Suprapubic skin (tissue), 4 donors: Measurements from ENCODE around the gene DNAJC21. TPM values are rescaled to one million over a fixed set of nuclear protein-coding genes. Genes with fewer than 3 reads are reported as not detected.
A peak's percentile ranks its signal among the peaks of the same experiment; 100 is the strongest.
"Not testable (repeated sequence)": the region's sequence is repeated elsewhere in the genome, so short reads cannot be mapped to it uniquely, and the experiment has no call there.

Experiments used
- DNase-seq, 2 donors: peaks; one replicate each; pipeline ENCODE4 v3.0.0-alpha.2; 2019; ENCODE audit warnings: low spot score in 2 of 2
- H3K27ac ChIP-seq: fragments of 200-600 bp; sonication (generic); one replicate; pipeline ENCODE4 v1.5.1; 2019
- H3K27me3 ChIP-seq: fragments of 200-600 bp; sonication (generic); one replicate; pipeline ENCODE4 v1.5.1; 2019
- H3K36me3 ChIP-seq: fragments of 200-600 bp; sonication (generic); one replicate; pipeline ENCODE4 v1.5.1; 2019
- H3K4me1 ChIP-seq: fragments of 200-600 bp; sonication (generic); one replicate; pipeline ENCODE4 v1.5.1; 2019
- H3K4me3 ChIP-seq: fragments of 200-600 bp; sonication (generic); one replicate; pipeline ENCODE4 v1.5.1; 2019; ENCODE audit warnings: mild to moderate bottlenecking
- H3K9me3 ChIP-seq: fragments of 200-600 bp; sonication (generic); one replicate; pipeline ENCODE4 v1.5.1; 2019
- EP300 ChIP-seq: sonication (generic); formaldehyde crosslinking; IDR thresholded peaks from one replicate; pipeline ENCODE4 v1.6.1; 2017; ENCODE audit warnings: antibody characterized with exemption
- POLR2A ChIP-seq, 2 donors: fragments of 450-650 bp; IDR thresholded peaks; one replicate each; pipeline ENCODE4 v1.6.1; 2017; ENCODE audit warnings: antibody characterized with exemption in 2 of 2, mild to moderate bottlenecking in 2 of 2, moderate library complexity in 2 of 2
- POLR2AphosphoS5 ChIP-seq, 3 donors: sonication (generic); formaldehyde crosslinking; IDR thresholded peaks; one replicate each; pipeline ENCODE4 v1.6.1; 2017; ENCODE audit warnings: antibody characterized with exemption in 3 of 3
- WGBS: methylation state at CpG from one replicate; pipeline ENCODE4 v1.1.5; 2018; 5-methylcytosine and 5-hydroxymethylcytosine counted together
- total RNA-seq, 4 donors: library from RNA; depleted of rRNA; stranded (reverse); fragments of >200 nt; gene quantifications; one replicate each; pipeline ENCODE4 v1.1.0, GENCODE V29; 2016
- TF ChIP-seq, protein P1 (sequence below), 2 donors: fragments of 200-600 bp in 1 of 2; fragments of 450-650 bp in 1 of 2; sonication (generic) in 1 of 2; IDR thresholded peaks; one replicate each; pipeline ENCODE4 v1.5.1; 2016 to 2019; ENCODE audit warnings: antibody characterized with exemption in 2 of 2, mild to moderate bottlenecking in 1 of 2, moderate library complexity in 1 of 2

The DNAJC21 gene
- total RNA-seq, 4 donors from 2014 or later, result 19.1 to 40.6 (median 25.8) TPM

DNA sequence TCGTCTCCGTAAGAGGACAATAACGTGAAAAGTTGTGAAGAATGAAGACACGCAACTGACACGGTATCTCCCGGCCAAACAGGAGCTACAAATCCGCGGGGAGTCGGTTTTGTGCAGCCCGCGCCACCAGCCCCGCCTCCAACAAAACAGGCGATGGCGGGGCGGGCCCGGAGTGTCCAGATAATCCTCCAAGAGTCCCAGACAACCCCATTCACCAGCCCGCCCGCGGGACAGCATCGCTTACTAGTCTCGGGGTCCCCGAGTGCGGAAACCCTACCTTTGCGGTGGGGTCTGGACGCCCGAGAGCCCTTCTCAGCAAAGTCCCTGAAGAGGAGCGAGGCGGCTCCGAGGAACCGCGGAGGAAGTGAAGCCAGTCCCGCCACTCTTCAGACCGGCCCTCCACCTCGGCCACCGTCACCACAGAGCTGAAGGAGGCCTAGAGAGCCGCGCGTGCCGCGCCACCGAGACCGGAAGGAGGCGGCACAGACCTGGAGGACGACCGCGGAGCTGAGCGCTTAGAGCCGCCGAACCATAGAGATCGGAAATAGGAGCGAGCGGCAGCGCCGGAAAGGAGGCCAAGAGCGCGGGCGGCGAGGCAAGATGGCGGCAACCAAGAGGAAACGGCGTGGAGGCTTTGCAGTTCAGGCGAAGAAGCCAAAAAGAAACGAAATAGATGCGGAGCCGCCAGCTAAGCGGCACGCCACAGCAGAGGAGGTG is 14.1 kb upstream of the DNAJC21 start, which contains the start of the genes BRIX1 and RAD1:
BRIX1 (plus strand) TSS at position 573 of the 717 bp plus-strand sequence; CDS start at position 601, 28 bp downstream.
RAD1 (minus strand) TSS at position 366 of the 717 bp plus-strand sequence. CDS start 612 bp downstream, outside the sequence.
- peak; percentile 97 to 98 for DNase-seq
- WGBS, result under 1% methylated on average over 39 of the region's 67 CpGs
- peak within 1 kb of the TSS; percentile 92 for H3K27ac ChIP-seq
- peak within 1 kb of the TSS; percentile 91 for H3K4me3 ChIP-seq
- H3K9me3 ChIP-seq, result no peaks in the 10 kb centered on the region
- peaks cover 32% of the 10 kb centered on the region for H3K4me1 ChIP-seq
- TF ChIP-seq POLR2AphosphoS5 (IDR thresholded peaks at IDR 0.05) (peak in 2 of 3 donors; percentile 58 to 99), POLR2A (IDR thresholded peaks at IDR 0.05) (peak in 1 of 2 donors; percentile 48), EP300 (no peak)
- TF ChIP-seq, protein P1, sequence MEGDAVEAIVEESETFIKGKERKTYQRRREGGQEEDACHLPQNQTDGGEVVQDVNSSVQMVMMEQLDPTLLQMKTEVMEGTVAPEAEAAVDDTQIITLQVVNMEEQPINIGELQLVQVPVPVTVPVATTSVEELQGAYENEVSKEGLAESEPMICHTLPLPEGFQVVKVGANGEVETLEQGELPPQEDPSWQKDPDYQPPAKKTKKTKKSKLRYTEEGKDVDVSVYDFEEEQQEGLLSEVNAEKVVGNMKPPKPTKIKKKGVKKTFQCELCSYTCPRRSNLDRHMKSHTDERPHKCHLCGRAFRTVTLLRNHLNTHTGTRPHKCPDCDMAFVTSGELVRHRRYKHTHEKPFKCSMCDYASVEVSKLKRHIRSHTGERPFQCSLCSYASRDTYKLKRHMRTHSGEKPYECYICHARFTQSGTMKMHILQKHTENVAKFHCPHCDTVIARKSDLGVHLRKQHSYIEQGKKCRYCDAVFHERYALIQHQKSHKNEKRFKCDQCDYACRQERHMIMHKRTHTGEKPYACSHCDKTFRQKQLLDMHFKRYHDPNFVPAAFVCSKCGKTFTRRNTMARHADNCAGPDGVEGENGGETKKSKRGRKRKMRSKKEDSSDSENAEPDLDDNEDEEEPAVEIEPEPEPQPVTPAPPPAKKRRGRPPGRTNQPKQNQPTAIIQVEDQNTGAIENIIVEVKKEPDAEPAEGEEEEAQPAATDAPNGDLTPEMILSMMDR (IDR thresholded peaks at IDR 0.05), result no peak
- peaks cover 29% of the 10 kb centered on the region for H3K36me3 ChIP-seq
- no peaks in the 10 kb centered on the region for H3K27me3 ChIP-seq

DNA sequence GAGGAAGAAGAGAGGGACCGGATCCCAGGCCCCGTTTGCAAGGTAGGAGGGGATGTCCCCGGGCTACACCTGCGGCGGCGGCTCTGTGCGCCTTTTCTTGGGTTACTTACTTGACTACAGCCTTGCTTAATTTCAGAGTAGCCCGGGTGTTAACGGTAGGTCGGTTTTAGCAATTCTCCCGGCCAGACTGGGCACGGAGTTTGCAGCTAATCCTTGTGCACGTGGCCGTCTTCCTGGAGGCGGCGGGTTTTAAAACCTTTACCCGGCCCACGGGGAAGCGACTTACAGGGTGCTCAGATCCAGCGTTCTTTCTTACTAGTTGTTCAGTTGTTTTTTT is 13.5 kb upstream of the DNAJC21 start:
- 0% methylated on average over 20 of the region's 20 CpGs for WGBS
- Histone ChIP-seq H3K36me3 (peaks cover 27% of the 10 kb centered on the region), H3K27ac (peak overlapping the region; percentile 92), H3K4me3 (peak overlapping the region; percentile 91), H3K27me3 (no peaks in the 10 kb centered on the region), H3K9me3 (no peaks in the 10 kb centered on the region), H3K4me1 (peaks cover 32% of the 10 kb centered on the region)
- TF ChIP-seq POLR2AphosphoS5 (IDR thresholded peaks at IDR 0.05), result no peak
- TF ChIP-seq, protein P1 (IDR thresholded peaks at IDR 0.05), result no peak
- TF ChIP-seq EP300, result no peak
- TF ChIP-seq POLR2A (IDR thresholded peaks at IDR 0.05), result no peak
- no peak for DNase-seq

DNA sequence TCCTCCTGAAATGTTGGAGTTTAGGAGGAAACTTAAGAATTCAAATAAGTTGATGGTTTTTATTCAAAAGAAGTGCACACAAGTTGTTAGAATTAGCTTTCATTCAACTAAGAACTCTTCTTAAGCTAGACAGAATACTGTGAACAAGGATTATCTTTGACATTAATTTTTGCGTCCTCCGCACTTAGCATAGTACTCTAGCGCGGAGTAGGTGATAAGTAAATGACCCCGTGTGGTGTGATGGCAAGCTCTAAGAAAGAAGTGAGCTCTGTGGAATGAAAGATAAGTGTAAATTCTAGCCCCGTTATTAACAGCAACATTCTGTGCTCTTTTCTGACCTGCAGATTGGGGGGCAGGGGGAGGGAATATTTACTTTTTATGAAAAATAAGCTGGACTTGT is 12.8 kb upstream of the DNAJC21 start:
- H3K9me3 ChIP-seq, result no peaks in the 10 kb centered on the region
- H3K4me1 ChIP-seq, result peaks cover 32% of the 10 kb centered on the region
- H3K4me3 ChIP-seq, result peak overlapping the region; percentile 91
- H3K27ac ChIP-seq, result no peak overlapping the region
- peaks cover 26% of the 10 kb centered on the region for H3K36me3 ChIP-seq
- no peak for DNase-seq
- no peaks in the 10 kb centered on the region for H3K27me3 ChIP-seq
- TF ChIP-seq POLR2A (IDR thresholded peaks at IDR 0.05) (no peak), POLR2AphosphoS5 (IDR thresholded peaks at IDR 0.05) (no peak), EP300 (no peak)
- TF ChIP-seq, protein P1 (IDR thresholded peaks at IDR 0.05), result no peak
- 19% methylated on average over 6 of the region's 6 CpGs for WGBS

DNA sequence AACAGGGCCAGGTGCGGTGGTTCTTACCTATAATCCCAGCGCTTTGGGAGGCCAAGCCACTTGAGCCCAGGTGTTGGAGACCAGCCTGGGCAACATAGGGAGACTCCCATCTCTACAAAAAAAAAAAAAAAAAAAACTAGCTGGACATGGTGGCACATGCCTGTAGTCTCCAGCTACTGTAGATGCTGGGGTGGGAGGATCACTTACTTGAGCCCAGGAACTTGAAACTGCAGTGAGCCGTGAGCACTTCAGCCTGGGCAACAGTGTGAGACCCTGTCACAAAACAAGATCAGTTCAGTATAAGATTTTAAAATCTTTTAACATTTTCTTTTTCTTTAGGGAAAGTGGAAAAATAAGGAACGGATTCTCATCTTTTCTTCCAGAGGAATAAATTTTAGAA is 11.3 kb upstream of the DNAJC21 start:
- Histone ChIP-seq H3K27ac (no peak overlapping the region), H3K27me3 (no peaks in the 10 kb centered on the region), H3K36me3 (peaks cover 29% of the 10 kb centered on the region), H3K4me1 (peaks cover 32% of the 10 kb centered on the region), H3K9me3 (no peaks in the 10 kb centered on the region), H3K4me3 (no peak overlapping the region)
- DNase-seq, result no peak
- WGBS, result 69% methylated on average over 4 of the region's 4 CpGs
- no peak for TF ChIP-seq POLR2AphosphoS5 (IDR thresholded peaks at IDR 0.05)
- TF ChIP-seq POLR2A (IDR thresholded peaks at IDR 0.05), result no peak
- no peak for TF ChIP-seq EP300
- TF ChIP-seq, protein P1 (IDR thresholded peaks at IDR 0.05), result no peak

DNA sequence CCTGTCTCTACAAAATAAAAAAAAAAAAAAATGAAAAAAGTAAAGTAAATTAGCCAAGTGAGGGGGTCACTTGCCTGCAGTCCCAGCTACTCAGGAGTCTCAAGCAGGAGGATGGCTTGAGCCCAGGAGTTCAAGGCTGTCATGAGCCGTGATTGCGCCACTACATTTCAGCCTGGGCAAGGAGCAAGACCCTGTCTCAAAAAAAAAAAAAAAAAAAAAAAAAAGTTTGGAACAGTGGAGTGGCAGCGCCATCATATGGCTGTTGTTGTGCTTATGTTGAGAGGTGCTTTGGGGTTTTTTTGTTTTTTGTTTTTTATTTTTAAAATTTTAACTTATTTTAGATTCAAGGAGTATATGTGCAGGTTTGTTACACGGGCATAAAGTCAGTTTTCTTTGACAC is 10.3 kb upstream of the DNAJC21 start:
- WGBS, result 84% methylated on average over 4 of the region's 4 CpGs
- Histone ChIP-seq H3K4me1 (peaks cover 30% of the 10 kb centered on the region), H3K4me3 (no peak overlapping the region), H3K27me3 (no peaks in the 10 kb centered on the region), H3K36me3 (peaks cover 40% of the 10 kb centered on the region), H3K27ac (no peak overlapping the region), H3K9me3 (no peaks in the 10 kb centered on the region)
- DNase-seq, result no peak
- no peak for TF ChIP-seq POLR2A (IDR thresholded peaks at IDR 0.05)
- no peak for TF ChIP-seq EP300
- TF ChIP-seq, protein P1 (IDR thresholded peaks at IDR 0.05), result no peak
- TF ChIP-seq POLR2AphosphoS5 (IDR thresholded peaks at IDR 0.05), result no peak

DNA sequence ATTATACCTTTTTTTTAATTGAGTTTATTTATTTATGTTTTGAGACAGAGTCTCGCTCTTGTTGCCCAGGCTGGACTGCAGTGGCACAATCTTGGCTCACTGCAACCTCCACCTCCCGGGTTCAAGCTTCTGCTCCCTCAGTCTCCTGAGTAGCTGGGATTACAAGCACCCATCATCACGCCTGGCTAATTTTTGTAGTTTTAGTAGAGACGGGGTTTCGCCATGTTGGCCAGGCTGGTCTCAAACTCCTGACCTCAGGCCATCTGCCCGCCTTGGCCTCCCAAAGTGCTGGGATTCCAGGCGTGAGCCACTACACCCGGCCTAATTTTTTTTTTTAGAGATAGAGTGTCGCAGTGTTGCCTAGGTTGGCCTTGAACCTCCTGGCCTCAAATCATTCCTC is 6.1 kb upstream of the DNAJC21 start:
- Histone ChIP-seq H3K4me1 (peaks cover 10% of the 10 kb centered on the region), H3K36me3 (peaks cover 61% of the 10 kb centered on the region)
- H3K4me3 ChIP-seq, H3K9me3 ChIP-seq, H3K27ac ChIP-seq, H3K27me3 ChIP-seq, DNase-seq: not testable (repeated sequence)
- WGBS, result 90% methylated on average over 9 of the region's 9 CpGs
